IPS-18a (cell line): ENCODE data around the gene ANKRD6.

Source experiments
- H3K27ac ChIP-seq: one replicate; pipeline ENCODE4 v1.5.1; 2013; ENCODE audit warnings: low read length
- H3K27me3 ChIP-seq: one replicate; pipeline ENCODE4 v1.6.1; 2013; ENCODE audit warnings: mild to moderate bottlenecking, low read length; ENCODE audit not compliant: control insufficient read depth, insufficient read depth
- H3K36me3 ChIP-seq: one replicate; pipeline ENCODE4 v1.6.1; 2013; ENCODE audit warnings: low read depth, low read length; ENCODE audit not compliant: control insufficient read depth
- H3K4me1 ChIP-seq: one replicate; pipeline ENCODE4 v1.6.1; 2013; ENCODE audit warnings: low read depth, low read length; ENCODE audit not compliant: control insufficient read depth
- H3K4me3 ChIP-seq: one replicate; pipeline ENCODE4 v1.5.1; 2013; ENCODE audit warnings: low read length
- H3K9ac ChIP-seq: one replicate; pipeline ENCODE4 v1.6.1; 2013; ENCODE audit warnings: mild to moderate bottlenecking, low read length, moderate library complexity
- H3K9me3 ChIP-seq: one replicate; pipeline ENCODE4 v1.6.1; 2013; ENCODE audit warnings: low read depth, low read length; ENCODE audit not compliant: control insufficient read depth

Gene ANKRD6

DNA sequence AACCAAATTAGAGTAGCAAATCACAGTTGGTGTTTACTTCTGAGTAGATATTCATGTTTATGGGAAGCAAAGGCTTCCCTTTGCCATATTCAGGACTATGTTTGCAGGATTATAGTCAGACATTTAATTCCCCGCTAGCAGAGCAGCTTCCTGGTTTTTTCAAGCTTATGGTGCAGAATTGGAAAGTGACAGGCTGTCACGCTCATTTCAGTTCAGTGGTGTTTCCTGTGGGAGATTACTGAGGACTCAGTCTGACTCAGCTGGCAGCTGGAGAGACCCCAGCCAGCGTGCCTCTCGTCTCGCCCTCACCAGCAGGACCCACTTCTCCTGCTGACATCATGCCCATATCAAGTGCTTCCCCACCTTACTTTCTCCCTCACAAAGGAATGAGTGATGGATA is 120.5 kb downstream of the ANKRD6 start:
- Histone ChIP-seq H3K9ac (no peak overlapping the region), H3K9me3 (peaks cover 8% of the 10 kb centered on the region), H3K4me1 (peaks cover 14% of the 10 kb centered on the region), H3K36me3 (no peaks in the 10 kb centered on the region), H3K27me3 (no peaks in the 10 kb centered on the region), H3K27ac (no peak overlapping the region), H3K4me3 (no peak overlapping the region)

GRCh38 chr6:89554106-89554505 is 121.2 kb downstream of the ANKRD6 start:
- no peak overlapping the region for H3K9ac ChIP-seq
- no peaks in the 10 kb centered on the region for H3K27me3 ChIP-seq
- no peak overlapping the region for H3K27ac ChIP-seq
- no peak overlapping the region for H3K4me3 ChIP-seq
- peaks cover 14% of the 10 kb centered on the region for H3K4me1 ChIP-seq
- H3K9me3 ChIP-seq = peaks cover 8% of the 10 kb centered on the region
- H3K36me3 ChIP-seq = no peaks in the 10 kb centered on the region

DNA sequence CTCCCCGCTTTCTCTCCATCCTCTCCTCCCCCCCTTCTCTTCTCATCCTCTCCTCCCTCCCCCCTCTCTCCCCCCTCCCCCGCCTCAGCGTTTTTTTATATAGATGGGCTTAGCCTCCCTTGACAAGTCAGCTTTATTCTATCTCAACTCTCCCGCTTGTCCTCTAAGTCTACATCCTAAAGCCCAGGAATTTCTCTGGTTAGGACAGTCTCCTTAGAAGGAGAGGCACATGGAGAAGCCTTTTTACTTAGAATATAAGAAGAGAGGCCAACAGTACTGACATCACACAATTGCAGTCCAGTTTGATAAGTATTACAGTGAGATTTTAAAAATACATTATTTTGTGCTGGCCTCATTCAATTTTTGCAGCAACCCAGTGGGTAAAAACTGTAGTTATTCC is 122.1 kb downstream of the ANKRD6 start:
- Histone ChIP-seq H3K27me3 (no peaks in the 10 kb centered on the region), H3K36me3 (no peaks in the 10 kb centered on the region), H3K9ac (no peak overlapping the region)

GRCh38 chr6:89555806-89556205 is 122.9 kb downstream of the ANKRD6 start:
- Histone ChIP-seq H3K27ac (no peak overlapping the region), H3K4me3 (peak overlapping the region; percentile 4), H3K9me3 (peaks cover 8% of the 10 kb centered on the region), H3K9ac (no peak overlapping the region), H3K4me1 (peaks cover 14% of the 10 kb centered on the region), H3K27me3 (no peaks in the 10 kb centered on the region), H3K36me3 (no peaks in the 10 kb centered on the region)

More for the DNA sequence above, 122.1 kb downstream of the ANKRD6 start:
- no peak overlapping the region for H3K27ac ChIP-seq
- H3K9me3 ChIP-seq = peaks cover 8% of the 10 kb centered on the region
- peaks cover 14% of the 10 kb centered on the region for H3K4me1 ChIP-seq
- no peak overlapping the region for H3K4me3 ChIP-seq

GRCh38 chr6:89559487-89559886 is 126.5 kb downstream of the ANKRD6 start:
- Histone ChIP-seq H3K27ac (no peak overlapping the region), H3K4me3 (no peak overlapping the region), H3K4me1 (peaks cover 22% of the 10 kb centered on the region), H3K9me3 (peaks cover 8% of the 10 kb centered on the region), H3K27me3 (no peaks in the 10 kb centered on the region), H3K36me3 (no peaks in the 10 kb centered on the region), H3K9ac (no peak overlapping the region)

GRCh38 chr6:89562093-89562973 is 129.4 kb downstream of the ANKRD6 start:
- no peak overlapping the region for H3K9ac ChIP-seq
- no peak overlapping the region for H3K27ac ChIP-seq
- H3K36me3 ChIP-seq = no peaks in the 10 kb centered on the region
- H3K4me1 ChIP-seq = peaks cover 8% of the 10 kb centered on the region
- no peak overlapping the region for H3K4me3 ChIP-seq
- peaks cover 8% of the 10 kb centered on the region for H3K9me3 ChIP-seq
- no peaks in the 10 kb centered on the region for H3K27me3 ChIP-seq

DNA sequence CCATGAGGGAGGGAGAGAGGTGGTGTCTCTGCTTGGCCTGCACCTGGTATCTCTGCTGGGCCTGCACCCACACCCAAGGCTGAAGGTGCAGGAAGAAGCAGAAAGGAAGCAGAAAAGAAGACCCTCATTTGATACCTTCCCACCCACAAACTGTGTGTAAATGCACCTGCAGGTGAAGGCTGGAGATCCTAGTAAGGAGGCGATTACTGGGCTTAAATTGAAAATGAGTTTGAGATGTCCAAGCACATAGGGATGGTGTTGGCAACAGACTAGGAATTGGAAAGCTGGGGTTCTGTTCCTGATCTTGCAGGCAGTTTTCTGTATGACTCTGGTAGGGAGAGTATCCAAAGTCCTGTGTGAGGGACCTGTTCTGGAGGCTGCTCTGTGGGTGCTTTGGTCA is 130.9 kb downstream of the ANKRD6 start:
- no peaks in the 10 kb centered on the region for H3K27me3 ChIP-seq
- no peaks in the 10 kb centered on the region for H3K9me3 ChIP-seq
- H3K9ac ChIP-seq = no peak overlapping the region
- H3K4me3 ChIP-seq = no peak overlapping the region
- H3K36me3 ChIP-seq = no peaks in the 10 kb centered on the region
- H3K4me1 ChIP-seq = peaks cover 8% of the 10 kb centered on the region
- H3K27ac ChIP-seq = no peak overlapping the region

DNA sequence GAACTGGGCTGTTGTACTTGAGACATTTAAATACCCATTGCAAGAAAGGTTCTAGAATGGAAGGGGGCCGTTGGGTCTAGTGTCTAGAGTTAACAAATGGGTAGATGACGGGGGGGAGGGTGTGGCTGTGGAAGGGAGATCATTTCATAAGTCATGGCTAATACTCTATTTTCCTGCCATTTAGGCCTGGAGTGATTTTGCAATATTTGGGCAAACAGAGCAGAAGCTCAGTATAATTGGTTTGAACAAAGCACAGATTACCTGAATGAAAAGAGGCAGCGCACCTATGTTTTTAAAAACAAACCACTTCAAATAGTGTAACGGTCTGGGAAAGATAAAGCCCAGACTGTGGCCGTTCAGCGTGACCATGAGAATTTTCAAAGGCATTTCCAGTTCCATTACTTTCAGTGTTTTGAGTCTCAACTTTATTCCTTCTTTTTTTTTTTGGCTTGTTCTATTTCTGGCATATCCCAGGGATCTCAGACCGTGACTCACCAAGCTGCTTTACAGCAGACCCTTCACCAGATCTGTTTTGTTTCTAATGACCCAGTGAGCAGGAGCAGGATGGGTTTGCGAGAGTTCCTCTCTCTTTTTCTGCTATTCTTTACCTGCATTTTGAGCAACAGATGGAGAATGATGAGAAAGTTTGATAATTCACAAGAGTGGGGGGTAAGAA is 131.9 kb downstream of the ANKRD6 start:
- no peaks in the 10 kb centered on the region for H3K27me3 ChIP-seq
- no peak overlapping the region for H3K27ac ChIP-seq
- H3K4me1 ChIP-seq = peaks cover 8% of the 10 kb centered on the region
- H3K9ac ChIP-seq = no peak overlapping the region
- H3K9me3 ChIP-seq = no peaks in the 10 kb centered on the region
- no peaks in the 10 kb centered on the region for H3K36me3 ChIP-seq
- H3K4me3 ChIP-seq = no peak overlapping the region

- H3K4me3 ChIP-seq = no peak overlapping the region
- H3K27me3 ChIP-seq = no peaks in the 10 kb centered on the region
- no peaks in the 10 kb centered on the region for H3K36me3 ChIP-seq
- H3K4me1 ChIP-seq = peaks cover 8% of the 10 kb centered on the region
- no peak overlapping the region for H3K9ac ChIP-seq
- H3K27ac ChIP-seq = no peak overlapping the region
- no peaks in the 10 kb centered on the region for H3K9me3 ChIP-seq
These were observed 133.3 kb downstream of the ANKRD6 start for GRCh38 chr6:89566008-89566800.

- Histone ChIP-seq H3K9ac (no peak overlapping the region), H3K9me3 (no peaks in the 10 kb centered on the region), H3K4me1 (peaks cover 8% of the 10 kb centered on the region), H3K4me3 (no peak overlapping the region), H3K27me3 (no peaks in the 10 kb centered on the region), H3K36me3 (no peaks in the 10 kb centered on the region), H3K27ac (no peak overlapping the region)
These were observed 134.1 kb downstream of the ANKRD6 start for GRCh38 chr6:89566930-89567629.
